Measurements from ENCODE around the gene RNF186.

DNA sequence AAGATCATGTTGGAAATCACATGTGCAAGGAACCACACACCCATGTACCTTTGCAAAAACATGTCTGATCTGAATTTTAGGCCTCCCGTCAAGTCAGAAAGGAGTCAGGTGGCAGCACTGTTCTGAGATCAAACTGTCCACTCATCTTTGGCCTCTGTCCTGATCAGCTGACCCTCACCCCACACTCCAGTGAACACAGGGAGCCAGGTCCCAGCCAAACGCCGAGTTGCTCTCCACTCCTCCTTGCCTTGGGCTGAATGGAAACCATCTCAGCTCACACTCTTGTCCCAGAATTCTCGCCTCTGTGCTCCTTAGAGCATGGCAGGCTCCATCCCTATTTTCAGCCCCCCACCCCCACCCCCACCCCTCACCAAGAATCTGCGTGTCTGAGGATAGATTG is 4.6 kb upstream of the RNF186 start:
- TF ChIP-seq POLR2A (IDR thresholded peaks at IDR 0.05) = no peak
- TF ChIP-seq, protein P1, sequence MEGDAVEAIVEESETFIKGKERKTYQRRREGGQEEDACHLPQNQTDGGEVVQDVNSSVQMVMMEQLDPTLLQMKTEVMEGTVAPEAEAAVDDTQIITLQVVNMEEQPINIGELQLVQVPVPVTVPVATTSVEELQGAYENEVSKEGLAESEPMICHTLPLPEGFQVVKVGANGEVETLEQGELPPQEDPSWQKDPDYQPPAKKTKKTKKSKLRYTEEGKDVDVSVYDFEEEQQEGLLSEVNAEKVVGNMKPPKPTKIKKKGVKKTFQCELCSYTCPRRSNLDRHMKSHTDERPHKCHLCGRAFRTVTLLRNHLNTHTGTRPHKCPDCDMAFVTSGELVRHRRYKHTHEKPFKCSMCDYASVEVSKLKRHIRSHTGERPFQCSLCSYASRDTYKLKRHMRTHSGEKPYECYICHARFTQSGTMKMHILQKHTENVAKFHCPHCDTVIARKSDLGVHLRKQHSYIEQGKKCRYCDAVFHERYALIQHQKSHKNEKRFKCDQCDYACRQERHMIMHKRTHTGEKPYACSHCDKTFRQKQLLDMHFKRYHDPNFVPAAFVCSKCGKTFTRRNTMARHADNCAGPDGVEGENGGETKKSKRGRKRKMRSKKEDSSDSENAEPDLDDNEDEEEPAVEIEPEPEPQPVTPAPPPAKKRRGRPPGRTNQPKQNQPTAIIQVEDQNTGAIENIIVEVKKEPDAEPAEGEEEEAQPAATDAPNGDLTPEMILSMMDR (IDR thresholded peaks at IDR 0.05 in 4 of 5, conservative IDR thresholded peaks at IDR 0.05 in 1 of 5) = no peak

All from gastrocnemius medialis (tissue), 4 donors.